Measurements from ENCODE around the gene PDCD10. TPM values are rescaled to one million over a fixed set of nuclear protein-coding genes. Genes with fewer than 3 reads are reported as not detected.

The PDCD10 gene
- total RNA-seq, 4 donors from 2014 or later = 39.6 to 63.5 (median 48.9) TPM

DNA sequence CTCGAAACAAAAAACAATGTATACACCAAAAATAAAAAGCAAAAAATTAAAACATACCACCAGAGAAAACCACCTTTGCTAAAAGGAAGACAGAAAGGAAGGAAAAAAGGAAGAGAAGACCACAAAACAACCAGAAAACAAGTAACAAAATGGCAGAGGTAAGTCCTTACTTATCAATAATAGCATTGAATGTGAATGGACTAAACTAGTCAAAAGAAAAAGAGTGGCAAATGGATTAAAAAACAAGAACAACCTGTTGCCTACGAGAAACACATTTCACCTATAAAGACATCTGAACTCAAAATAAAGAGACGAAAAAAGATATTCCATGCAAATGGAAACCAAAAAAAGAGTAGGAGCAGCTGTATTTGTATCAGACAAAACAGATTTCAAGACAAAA, 22.2 kb downstream of the PDCD10 start:
- WGBS, 2 donors = 94 to 95% methylated on average over 3 of the region's 3 CpGs
- no peak for TF ChIP-seq POLR2A (IDR thresholded peaks at IDR 0.05)
- TF ChIP-seq, protein P1, sequence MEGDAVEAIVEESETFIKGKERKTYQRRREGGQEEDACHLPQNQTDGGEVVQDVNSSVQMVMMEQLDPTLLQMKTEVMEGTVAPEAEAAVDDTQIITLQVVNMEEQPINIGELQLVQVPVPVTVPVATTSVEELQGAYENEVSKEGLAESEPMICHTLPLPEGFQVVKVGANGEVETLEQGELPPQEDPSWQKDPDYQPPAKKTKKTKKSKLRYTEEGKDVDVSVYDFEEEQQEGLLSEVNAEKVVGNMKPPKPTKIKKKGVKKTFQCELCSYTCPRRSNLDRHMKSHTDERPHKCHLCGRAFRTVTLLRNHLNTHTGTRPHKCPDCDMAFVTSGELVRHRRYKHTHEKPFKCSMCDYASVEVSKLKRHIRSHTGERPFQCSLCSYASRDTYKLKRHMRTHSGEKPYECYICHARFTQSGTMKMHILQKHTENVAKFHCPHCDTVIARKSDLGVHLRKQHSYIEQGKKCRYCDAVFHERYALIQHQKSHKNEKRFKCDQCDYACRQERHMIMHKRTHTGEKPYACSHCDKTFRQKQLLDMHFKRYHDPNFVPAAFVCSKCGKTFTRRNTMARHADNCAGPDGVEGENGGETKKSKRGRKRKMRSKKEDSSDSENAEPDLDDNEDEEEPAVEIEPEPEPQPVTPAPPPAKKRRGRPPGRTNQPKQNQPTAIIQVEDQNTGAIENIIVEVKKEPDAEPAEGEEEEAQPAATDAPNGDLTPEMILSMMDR (IDR thresholded peaks at IDR 0.05) = no peak
- intact Hi-C loops (cut with DNase I; ENCODE audit: low total_unique reads) = no loop called here

DNA sequence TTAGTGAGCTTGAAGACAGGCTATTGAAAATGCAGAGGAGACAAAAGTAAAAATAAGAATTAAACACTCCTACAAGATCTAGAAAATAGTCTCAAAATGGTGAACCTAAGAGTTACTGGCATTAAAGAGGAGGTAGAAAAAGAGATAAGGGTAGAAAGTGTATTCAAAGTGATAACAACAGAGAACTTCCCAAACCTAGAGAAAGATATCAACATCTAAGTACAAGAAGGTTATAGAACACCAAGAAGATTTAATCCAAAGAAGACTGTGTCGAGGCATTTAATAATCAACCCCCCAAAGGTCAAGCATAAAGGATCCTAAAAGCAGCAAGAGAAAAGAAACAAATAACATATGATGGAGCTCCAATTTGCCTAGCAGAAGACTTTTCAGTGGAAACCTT, 23.3 kb downstream of the PDCD10 start:
- TF ChIP-seq, protein P1 (IDR thresholded peaks at IDR 0.05) = no peak
- no peak for TF ChIP-seq POLR2A (IDR thresholded peaks at IDR 0.05)
- intact Hi-C loops (cut with DNase I; ENCODE audit: low total_unique reads) = no loop called here
- no peak for DNase-seq (ENCODE audit: low spot score in 2 of 2)
- 96 to 100% methylated on average over 1 of the region's 1 CpG for WGBS, 2 donors
- H3K4me3 ChIP-seq (ENCODE audit: low read depth, poor library complexity, severe bottlenecking) = no peak overlapping the region

More for the DNA sequence above, 22.2 kb downstream of the PDCD10 start:
- H3K4me3 ChIP-seq (ENCODE audit: low read depth, poor library complexity, severe bottlenecking) = no peak overlapping the region
- no peak for DNase-seq (ENCODE audit: low spot score in 2 of 2)

DNA sequence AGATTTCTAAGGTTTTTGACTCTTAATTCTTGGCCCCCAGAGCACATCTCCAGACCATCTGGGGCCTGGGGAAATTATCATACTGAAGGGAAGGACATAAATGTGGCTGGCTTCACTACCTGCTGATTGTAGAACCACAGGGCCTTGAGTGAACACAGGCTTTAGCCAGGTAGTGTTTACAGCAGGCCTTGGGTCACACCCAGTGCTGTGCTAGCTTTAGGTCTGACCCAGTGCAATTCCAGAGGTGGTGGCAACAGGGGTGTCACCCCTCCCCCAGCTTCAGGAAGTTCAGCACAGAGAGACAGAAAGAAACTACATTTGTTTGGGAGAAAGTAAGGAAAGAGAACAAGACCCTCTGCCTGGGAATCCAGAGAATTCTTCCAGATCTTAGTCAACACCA, 24.1 kb downstream of the PDCD10 start:
- intact Hi-C loops (cut with DNase I; ENCODE audit: low total_unique reads) = no loop called here
- TF ChIP-seq, protein P1 (IDR thresholded peaks at IDR 0.05) = no peak
- TF ChIP-seq POLR2A (IDR thresholded peaks at IDR 0.05) = no peak
- H3K4me3 ChIP-seq (ENCODE audit: low read depth, poor library complexity, severe bottlenecking) = no peak overlapping the region
- DNase-seq (ENCODE audit: low spot score in 2 of 2) = no peak

DNA sequence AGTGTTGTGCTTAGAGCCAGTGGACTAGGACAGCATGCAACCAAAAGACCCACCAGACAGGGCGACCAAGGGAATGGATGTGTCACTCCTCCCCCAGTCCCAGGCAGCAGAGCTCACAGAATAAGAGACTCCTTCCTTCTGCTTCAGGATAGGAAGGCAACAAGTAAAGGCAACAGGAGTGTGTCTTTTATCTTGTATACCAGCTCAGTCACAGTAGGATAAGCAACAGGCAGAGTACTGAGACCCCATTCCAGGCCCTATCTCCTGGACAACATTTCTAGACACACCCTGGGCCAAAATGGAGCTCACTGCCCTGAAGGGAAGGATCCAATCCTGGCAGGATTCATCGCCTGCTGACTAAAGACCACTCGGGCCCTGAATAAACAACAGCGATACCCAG, 25.0 kb downstream of the PDCD10 start:
- H3K4me3 ChIP-seq (ENCODE audit: low read depth, poor library complexity, severe bottlenecking) = no peak overlapping the region
- no peak for TF ChIP-seq POLR2A (IDR thresholded peaks at IDR 0.05)
- TF ChIP-seq, protein P1 (IDR thresholded peaks at IDR 0.05) = no peak
- DNase-seq (ENCODE audit: low spot score in 2 of 2) = no peak
- WGBS, 2 donors = 83 to 98% methylated on average over 4 of the region's 4 CpGs
- intact Hi-C loops (cut with DNase I; ENCODE audit: low total_unique reads) = no loop called here

DNA sequence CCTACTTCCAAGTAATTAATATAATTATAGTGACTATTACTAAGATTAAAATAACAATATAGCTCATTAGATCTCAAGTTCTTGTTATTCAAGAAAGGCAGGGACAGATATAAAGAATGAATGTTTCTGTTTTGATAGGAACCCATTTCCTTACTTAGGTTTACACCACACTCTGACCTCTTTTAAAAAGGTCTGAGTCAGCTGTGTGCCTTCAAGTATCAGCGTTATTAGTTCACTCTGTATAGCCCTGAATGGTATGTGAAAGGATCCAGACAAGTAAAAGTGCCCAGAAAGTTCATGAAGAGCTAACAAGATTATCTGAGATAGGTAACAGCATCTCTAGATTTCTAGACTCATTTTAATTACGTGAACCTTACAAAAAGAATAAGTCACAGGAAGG, 28.9 kb downstream of the PDCD10 start:
- no peak overlapping the region for H3K4me3 ChIP-seq (ENCODE audit: low read depth, poor library complexity, severe bottlenecking)
- WGBS, 2 donors = 77 to 88% methylated on average over 2 of the region's 2 CpGs
- no peak for DNase-seq (ENCODE audit: low spot score in 2 of 2)
- intact Hi-C loops (cut with DNase I; ENCODE audit: low total_unique reads) = no loop called here
- TF ChIP-seq, protein P1 (IDR thresholded peaks at IDR 0.05) = no peak
- no peak for TF ChIP-seq POLR2A (IDR thresholded peaks at IDR 0.05)

DNA sequence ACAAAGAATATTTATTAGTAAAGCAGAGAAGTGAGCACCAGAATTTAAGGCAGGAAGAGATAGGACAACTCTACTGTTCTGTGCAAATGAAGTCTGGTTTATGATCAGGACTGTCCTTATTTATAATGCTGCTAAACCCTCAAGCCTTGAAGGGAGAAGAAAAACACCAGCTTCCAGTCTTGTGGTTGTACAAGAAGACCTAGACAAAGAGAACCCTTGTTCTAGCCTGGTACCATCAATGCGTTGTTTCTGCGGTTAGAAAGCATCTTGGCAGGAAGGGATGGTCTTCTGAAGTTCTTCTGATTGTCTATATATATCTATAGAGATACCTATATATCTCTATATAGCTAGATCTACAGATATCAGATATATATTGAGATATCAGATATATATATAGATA, 33.8 kb downstream of the PDCD10 start:
- TF ChIP-seq, protein P1 (IDR thresholded peaks at IDR 0.05) = no peak
- TF ChIP-seq POLR2A (IDR thresholded peaks at IDR 0.05) = no peak
- H3K4me3 ChIP-seq (ENCODE audit: low read depth, poor library complexity, severe bottlenecking) = no peak overlapping the region
- intact Hi-C loops (cut with DNase I; ENCODE audit: low total_unique reads) = no loop called here
- DNase-seq (ENCODE audit: low spot score in 2 of 2) = no peak
- 92 to 96% methylated on average over 2 of the region's 2 CpGs for WGBS, 2 donors

Measured in lower leg skin (tissue), 4 donors.